A549 treated with RU486 at 1 μM for 4 hours (cell line): ENCODE measurements around the gene GIN1. TPM values are rescaled to one million over a fixed set of nuclear protein-coding genes. Genes with fewer than 3 reads are reported as not detected.

ENCODE experiments used
- total RNA-seq: library from RNA; stranded (reverse); fragments of 200-300 nt; extraction: Qiagen RNA extraction; gene quantifications from 5 replicates; pipeline ENCODE4 v1.2.3, GENCODE V29; 2022; ENCODE audit warnings: low read depth

The GIN1 gene, protein sequence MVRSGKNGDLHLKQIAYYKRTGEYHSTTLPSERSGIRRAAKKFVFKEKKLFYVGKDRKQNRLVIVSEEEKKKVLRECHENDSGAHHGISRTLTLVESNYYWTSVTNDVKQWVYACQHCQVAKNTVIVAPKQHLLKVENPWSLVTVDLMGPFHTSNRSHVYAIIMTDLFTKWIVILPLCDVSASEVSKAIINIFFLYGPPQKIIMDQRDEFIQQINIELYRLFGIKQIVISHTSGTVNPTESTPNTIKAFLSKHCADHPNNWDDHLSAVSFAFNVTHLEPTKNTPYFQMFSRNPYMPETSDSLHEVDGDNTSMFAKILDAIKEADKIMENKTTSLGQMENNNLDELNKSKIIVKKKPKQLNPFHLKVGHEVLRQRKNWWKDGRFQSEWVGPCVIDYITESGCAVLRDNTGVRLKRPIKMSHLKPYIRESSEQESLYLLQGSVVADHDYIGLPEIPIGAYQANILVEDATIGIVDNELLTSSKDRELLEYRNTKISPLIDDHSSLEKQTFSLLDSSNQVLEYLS
- total RNA-seq, result 2.0 to 6.4 TPM (median 4.0 TPM) in 5 replicates

DNA sequence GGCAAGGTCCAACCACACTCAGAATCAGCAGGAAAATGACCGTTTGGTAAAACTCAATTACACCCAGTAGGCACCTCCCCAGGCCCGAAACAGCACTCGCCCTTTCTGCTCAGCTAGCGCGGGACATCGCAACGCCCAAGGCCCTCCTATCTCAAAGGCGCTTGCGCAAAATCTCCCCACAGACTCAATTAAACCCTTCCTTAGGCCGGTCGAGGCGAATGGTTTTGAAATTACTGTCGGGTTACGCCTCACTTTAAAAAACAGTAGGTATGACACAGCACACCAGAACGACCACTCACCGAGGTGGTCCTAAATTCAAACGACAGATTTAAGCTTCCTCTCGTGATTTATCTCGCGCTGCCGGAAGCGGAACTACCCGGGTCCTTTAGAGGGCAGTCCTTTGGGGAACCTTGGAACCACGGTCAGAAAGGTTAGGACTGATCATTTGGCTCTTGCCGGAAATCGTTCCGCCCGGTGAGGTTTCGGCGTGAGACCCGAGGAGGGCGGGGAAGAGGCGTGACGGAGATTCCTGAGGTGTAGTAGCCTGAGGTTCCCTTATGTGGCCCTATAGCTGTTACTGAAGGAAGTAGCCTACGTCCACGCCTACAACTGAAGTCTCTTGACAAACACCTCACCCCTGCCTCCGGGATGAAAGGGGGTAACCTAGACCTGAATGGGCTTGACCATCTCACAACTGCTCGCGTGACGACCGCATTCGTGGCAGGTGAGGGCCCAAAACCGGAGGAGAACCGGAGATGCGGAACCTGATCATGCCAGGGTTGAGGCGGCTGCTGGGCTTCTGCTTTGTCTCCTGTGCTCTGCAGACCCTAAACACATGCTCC lies at the start of gene GIN1, which contains the start of gene PPIP5K2:
Gene GIN1, minus strand, starts transcription at position 374 of the 842 bp plus-strand sequence. CDS start 11,431 bp downstream, outside the sequence.
Gene PPIP5K2, plus strand, starts transcription at position 537 of the 842 bp plus-strand sequence. CDS start 9,289 bp downstream, outside the sequence.

Other genes starting within 250 kb of the GIN1 start
- gene PPIP5K2, start 163 bp upstream of the GIN1 start, total RNA-seq, result 10.9 to 25.9 TPM (median 24.3 TPM) in 5 replicates
- gene MACIR, start 138.6 kb upstream of the GIN1 start, total RNA-seq, result 16.3 to 21.4 TPM (median 20.2 TPM) in 5 replicates